HepG2 (cell line): ENCODE measurements around the gene KIAA1755. TPM values are rescaled to one million over a fixed set of nuclear protein-coding genes. Genes with fewer than 3 reads are reported as not detected.

Experiments used
- ATAC-seq: fragments of 200-7000 bp; cut with Tn5 transposase; 3 replicates; pipeline ENCODE4 v1.9.1; 2020; ENCODE audit warnings: mild to moderate bottlenecking, moderate library complexity
- BruUV-seq: library from RNA; stranded (reverse); fragments of 400-500 nt; replicated peaks from 2 replicates; lab custom pipeline; 2021; lab: Mats Ljungman, UMichigan
- CTCF ChIA-PET: fragments of 300-600 bp; formaldehyde crosslinking; extraction: SDS; loops from one replicate; lab custom pipeline; 2021; ENCODE audit warnings: low total read pairs, inconsistent platforms, low intra/inter-chr PET ratio; lab: Yijun Ruan, JAX
- POLR2A ChIA-PET: fragments of 350-600 bp; sonication (Branson Sonifier 250); formaldehyde crosslinking; loops from one replicate; lab custom pipeline; 2020; ENCODE audit warnings: antibody characterized with exemption, inconsistent platforms; lab: Yijun Ruan, JAX
- DNase-seq: peaks from one replicate; pipeline ENCODE4 v3.0.0-alpha.2; 2015; ENCODE audit warnings: low spot score
- FAIRE-seq: peaks from 3 replicates; lab custom pipeline; 2011; peaks lifted over from hg19 to GRCh38; lab: Jason Lieb, UNC
- H2AFZ ChIP-seq: one replicate; pipeline ENCODE4 v1.6.1; 2011; ENCODE audit warnings: low read length, inconsistent platforms
- H3K27ac ChIP-seq: fragments of 300-600 bp; 3 replicates; pipeline ENCODE4 v1.8.0; 2011; ENCODE audit warnings: mixed run types, mild to moderate bottlenecking, mixed read lengths, low read length, inconsistent platforms; ENCODE audit not compliant: insufficient read depth; ENCODE audit errors: extremely low read length
- H3K27me3 ChIP-seq, 2 experiments: fragments of 200-600 bp in 1 of 2; 2 replicates in 1 of 2; 3 replicates in 1 of 2; pipeline versions ENCODE4 v1.6.0 to v1.8.0; 2011; ENCODE audit warnings: low read length in 2 of 2, mild to moderate bottlenecking in 2 of 2, moderate library complexity in 2 of 2, inconsistent platforms in 1 of 2; ENCODE audit not compliant: insufficient read depth in 2 of 2, control insufficient read depth in 1 of 2
- H3K36me3 ChIP-seq, 2 experiments: fragments of 200-600 bp in 1 of 2; replicated peaks in 1 of 2; 2 replicates in 1 of 2; 3 replicates in 1 of 2; pipeline versions ENCODE4 v1.5.1 to v1.8.0; 2011; ENCODE audit warnings: low read length in 2 of 2, inconsistent platforms in 1 of 2; ENCODE audit not compliant: insufficient read depth in 2 of 2, control insufficient read depth in 1 of 2
- H3K4me1 ChIP-seq: 2 replicates; pipeline ENCODE4 v1.5.1; 2012; ENCODE audit warnings: low read length, inconsistent platforms; ENCODE audit not compliant: insufficient read depth
- H3K4me2 ChIP-seq: 2 replicates; pipeline ENCODE4 v1.6.0; 2011; ENCODE audit warnings: low read depth, low read length, inconsistent platforms
- H3K4me3 ChIP-seq, 3 experiments: fragments of 200-600 bp in 1 of 3; sonication (generic), shearing (Covaris generic) in 1 of 3; replicated peaks in 1 of 3; 2 replicates each; pipeline ENCODE4 v1.5.1; 2011 to 2016; ENCODE audit warnings: low read length in 3 of 3, inconsistent platforms in 2 of 3, low read depth in 2 of 3, mild to moderate bottlenecking in 2 of 3, control low read depth in 1 of 3, mixed read lengths in 1 of 3; ENCODE audit not compliant: insufficient read depth in 1 of 3
- H3K79me2 ChIP-seq: one replicate; pipeline ENCODE4 v1.6.1; 2011; ENCODE audit warnings: low read length, inconsistent platforms; ENCODE audit not compliant: insufficient read depth
- H3K9ac ChIP-seq: 2 replicates; pipeline ENCODE4 v1.6.0; 2011; ENCODE audit warnings: mild to moderate bottlenecking, low read depth, low read length, inconsistent platforms; ENCODE audit not compliant: insufficient read depth
- H3K9me3 ChIP-seq: 2 replicates; pipeline ENCODE4 v1.5.1; 2012; ENCODE audit warnings: mild to moderate bottlenecking, low read length
- H4K20me1 ChIP-seq: 2 replicates; pipeline ENCODE4 v1.6.0; 2011; ENCODE audit warnings: inconsistent platforms, mild to moderate bottlenecking, low read length, moderate library complexity; ENCODE audit not compliant: insufficient read depth
- BATF2 ChIP-seq: sonication (generic); formaldehyde crosslinking; IDR thresholded peaks from 2 replicates; pipeline ENCODE4 v1.8.0; 2022; ENCODE audit warnings: mild to moderate bottlenecking, missing genetic modification reagents, moderate library complexity
- CCDC6 ChIP-seq: sonication (generic); formaldehyde crosslinking; IDR thresholded peaks from 2 replicates; pipeline ENCODE4 v1.8.1; 2022; ENCODE audit warnings: mild to moderate bottlenecking, missing genetic modification reagents, moderate library complexity
- HDAC6 ChIP-seq: fragments of 200-600 bp; sonication (generic); IDR thresholded peaks from 2 replicates; pipeline ENCODE4 v1.7.0; 2017; ENCODE audit warnings: mild to moderate bottlenecking, antibody characterized with exemption, low read length, low read depth
- MTF2 ChIP-seq: sonication (generic); formaldehyde crosslinking; IDR thresholded peaks from 2 replicates; pipeline ENCODE4 v1.5.0; 2020; ENCODE audit warnings: missing genetic modification reagents, borderline replicate concordance
- NONO ChIP-seq, 2 experiments: fragments of 450-650 bp in 1 of 2; sonication (generic) in 1 of 2; formaldehyde crosslinking in 1 of 2; IDR thresholded peaks in 1 of 2; conservative IDR thresholded peaks in 1 of 2; 2 replicates each; pipeline versions ENCODE4 v1.6.1 to v1.8.0; 2017 to 2022; ENCODE audit warnings: mild to moderate bottlenecking in 1 of 2, missing genetic modification reagents in 1 of 2, moderate library complexity in 1 of 2
- RFX3 ChIP-seq: IDR thresholded peaks from 2 replicates; pipeline ENCODE4 v1.6.1; 2016; ENCODE audit warnings: missing biosample characterization, missing genetic modification reagents
- SOX5 ChIP-seq: IDR thresholded peaks from 2 replicates; pipeline ENCODE4 v1.6.1; 2016; ENCODE audit warnings: borderline replicate concordance
- TEAD2 ChIP-seq: sonication (generic); formaldehyde crosslinking; IDR thresholded peaks from 2 replicates; pipeline ENCODE4 v1.9.0; 2021; ENCODE audit warnings: missing genetic modification reagents
- ZIK1 ChIP-seq: sonication (generic); formaldehyde crosslinking; IDR thresholded peaks from 2 replicates; pipeline ENCODE4 v1.5.0; 2020; ENCODE audit warnings: mild to moderate bottlenecking, low read depth, missing genetic modification reagents, borderline replicate concordance
- ZNF207 ChIP-seq: fragments of 450-650 bp; IDR thresholded peaks from 2 replicates; pipeline ENCODE4 v1.6.1; 2016; ENCODE audit warnings: antibody characterized with exemption, borderline replicate concordance
- ZNF260 ChIP-seq: sonication (generic); formaldehyde crosslinking; IDR thresholded peaks from 2 replicates; pipeline ENCODE4 v1.4.0; 2020; ENCODE audit warnings: missing genetic modification reagents, low read depth, mild to moderate bottlenecking, borderline replicate concordance
- ZNF530 ChIP-seq: sonication (generic); formaldehyde crosslinking; IDR thresholded peaks from 2 replicates; pipeline ENCODE4 v1.5.0; 2020; ENCODE audit warnings: low read depth, mild to moderate bottlenecking, missing genetic modification reagents
- ZNF772 ChIP-seq: sonication (generic); formaldehyde crosslinking; IDR thresholded peaks from 2 replicates; pipeline ENCODE4 v1.5.0; 2020; ENCODE audit warnings: mild to moderate bottlenecking, missing genetic modification reagents
- ZNF781 ChIP-seq: sonication (generic); formaldehyde crosslinking; IDR thresholded peaks from 2 replicates; pipeline ENCODE4 v1.5.1; 2020; ENCODE audit warnings: borderline replicate concordance, mild to moderate bottlenecking, missing genetic modification reagents; ENCODE audit errors: not compliant biosample characterization
- ZNF792 ChIP-seq: IDR thresholded peaks from 2 replicates; pipeline ENCODE4 v1.6.1; 2016
- WGBS: methylation state at CpG from one replicate; pipeline ENCODE4 v1.1.6; 2017; ENCODE audit warnings: low lambda C conversion rate; 5-methylcytosine and 5-hydroxymethylcytosine counted together
- in situ Hi-C: cut with HindIII; loops from 2 replicates; pipeline ENCODE4 v1.10.0; 2017; ENCODE audit warnings: low pct_unique_long_range_greater_than_20kb; ENCODE audit not compliant: extremely low pct_ligation_motif_present
- intact Hi-C: fragments of 100-400 bp; cut with micrococcal nuclease; formaldehyde crosslinking; loops from one replicate; pipeline ENCODE4 v1.10.0; 2022; ENCODE audit not compliant: unreplicated experiment
- polyA plus RNA-seq, 8 experiments: library from polyadenylated mRNA; depleted of rRNA in 3 of 8; stranded (reverse) in 7 of 8; unstranded in 1 of 8; fragments of >200 nt; fragmentation: Illumina TruSeq in 4 of 8; extraction: Trizol in 4 of 8; gene quantifications; 2 replicates each; pipeline versions ENCODE4 v1.2.1 to v1.2.3, GENCODE V29; 2011 to 2016; ENCODE audit warnings: low read depth in 4 of 8, missing spikeins in 1 of 8, mixed read lengths in 1 of 8; ENCODE audit not compliant: insufficient read depth in 1 of 8
- total RNA-seq, 5 experiments: library from RNA; depleted of rRNA; stranded (reverse); fragments of >200 nt; fragmentation: Illumina TruSeq; extraction: Trizol; gene quantifications; 2 replicates each; pipeline ENCODE4 v1.2.3, GENCODE V29; 2016; ENCODE audit warnings: low read depth in 1 of 5
- TF ChIP-seq, protein P1 (sequence below): IDR thresholded peaks from 2 replicates; pipeline ENCODE4 v1.6.1; 2018; ENCODE audit warnings: missing genetic modification reagents
- TF ChIP-seq, protein P2 (sequence below): sonication (generic); formaldehyde crosslinking; IDR thresholded peaks from 2 replicates; pipeline ENCODE4 v1.4.0; 2020; ENCODE audit warnings: missing genetic modification reagents
- TF ChIP-seq, protein P3 (sequence below), 2 experiments: sonication (generic) in 1 of 2; formaldehyde crosslinking in 1 of 2; IDR thresholded peaks; 2 replicates each; pipeline versions ENCODE4 v1.5.1 to v1.6.1; 2011 to 2020; ENCODE audit warnings: borderline replicate concordance in 1 of 2, low read depth in 1 of 2, low read length in 1 of 2, mild to moderate bottlenecking in 1 of 2, missing genetic modification reagents in 1 of 2, moderate library complexity in 1 of 2

KIAA1755 gene
- total and polyA plus RNA-seq, 2 of the 13 experiments (the other 11 are each of a cell fraction or from before 2014, with no cell fraction given): 0.04 TPM; not detected in 1

DNA sequence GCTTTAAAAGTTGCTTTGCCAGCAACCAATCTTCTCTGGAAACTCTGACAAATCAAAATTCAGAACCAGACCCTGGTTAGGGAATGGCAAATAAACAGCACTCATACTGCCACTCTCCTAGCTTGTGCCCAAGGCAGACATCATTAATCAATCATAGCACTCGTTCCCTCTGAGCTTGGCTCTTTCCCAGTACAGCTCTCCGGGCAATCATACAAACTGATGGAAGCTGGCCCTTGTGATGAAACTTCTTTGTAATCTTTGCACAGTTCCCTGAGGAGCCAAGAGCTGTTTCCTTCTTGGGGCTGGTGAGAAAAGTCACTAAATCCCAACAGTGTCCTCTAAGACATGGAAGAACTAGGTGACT lies 34.7 kb downstream of the KIAA1755 start:
- H3K36me3 ChIP-seq: no peaks in the 10 kb centered on the region
- in situ Hi-C loops (loop anchor here (5.0 kb wide), 2 partner anchors 96 to 186 kb away; no protein-coding TSS in a partner anchor), intact Hi-C loops (no loop called here)
- H4K20me1 ChIP-seq: peaks cover 4% of the 10 kb centered on the region; the same call in 1 of the 2 replicates
- ChIA-PET CTCF (no interaction called here), POLR2A (no interaction called here)
- H3K4me2 ChIP-seq: no peak overlapping the region
- no peaks in the 10 kb centered on the region for H3K79me2 ChIP-seq
- no peak overlapping the region for H3K27ac ChIP-seq
- FAIRE-seq: no peak
- H3K4me3 ChIP-seq: no peak overlapping the region
- no peak for DNase-seq
- peaks cover under 1% of the 10 kb centered on the region; the same call in 1 of the 2 replicates for H3K4me1 ChIP-seq
- 2% methylated on average over 2 of the region's 2 CpGs for WGBS
- ATAC-seq: no peak
- no TSS peak for BruUV-seq
- peaks cover 0 to 21% of the 10 kb centered on the region in 2 experiments; a peak in 2 of 5 replicates for H3K27me3 ChIP-seq
- no peak overlapping the region for H3K9ac ChIP-seq
- no peak overlapping the region for H2AFZ ChIP-seq
- H3K9me3 ChIP-seq: no peaks in the 10 kb centered on the region
- no peak for TF ChIP-seq ZNF772 (CRISPR knock-in tag)
- TF ChIP-seq, protein P1, sequence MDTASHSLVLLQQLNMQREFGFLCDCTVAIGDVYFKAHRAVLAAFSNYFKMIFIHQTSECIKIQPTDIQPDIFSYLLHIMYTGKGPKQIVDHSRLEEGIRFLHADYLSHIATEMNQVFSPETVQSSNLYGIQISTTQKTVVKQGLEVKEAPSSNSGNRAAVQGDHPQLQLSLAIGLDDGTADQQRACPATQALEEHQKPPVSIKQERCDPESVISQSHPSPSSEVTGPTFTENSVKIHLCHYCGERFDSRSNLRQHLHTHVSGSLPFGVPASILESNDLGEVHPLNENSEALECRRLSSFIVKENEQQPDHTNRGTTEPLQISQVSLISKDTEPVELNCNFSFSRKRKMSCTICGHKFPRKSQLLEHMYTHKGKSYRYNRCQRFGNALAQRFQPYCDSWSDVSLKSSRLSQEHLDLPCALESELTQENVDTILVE (CRISPR knock-in tag): no peak
- TF ChIP-seq, protein P2, sequence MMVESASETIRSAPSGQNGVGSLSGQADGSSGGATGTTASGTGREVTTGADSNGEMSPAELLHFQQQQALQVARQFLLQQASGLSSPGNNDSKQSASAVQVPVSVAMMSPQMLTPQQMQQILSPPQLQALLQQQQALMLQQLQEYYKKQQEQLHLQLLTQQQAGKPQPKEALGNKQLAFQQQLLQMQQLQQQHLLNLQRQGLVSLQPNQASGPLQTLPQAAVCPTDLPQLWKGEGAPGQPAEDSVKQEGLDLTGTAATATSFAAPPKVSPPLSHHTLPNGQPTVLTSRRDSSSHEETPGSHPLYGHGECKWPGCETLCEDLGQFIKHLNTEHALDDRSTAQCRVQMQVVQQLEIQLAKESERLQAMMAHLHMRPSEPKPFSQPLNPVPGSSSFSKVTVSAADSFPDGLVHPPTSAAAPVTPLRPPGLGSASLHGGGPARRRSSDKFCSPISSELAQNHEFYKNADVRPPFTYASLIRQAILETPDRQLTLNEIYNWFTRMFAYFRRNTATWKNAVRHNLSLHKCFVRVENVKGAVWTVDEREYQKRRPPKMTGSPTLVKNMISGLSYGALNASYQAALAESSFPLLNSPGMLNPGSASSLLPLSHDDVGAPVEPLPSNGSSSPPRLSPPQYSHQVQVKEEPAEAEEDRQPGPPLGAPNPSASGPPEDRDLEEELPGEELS (CRISPR knock-in tag): no peak
- no peak for TF ChIP-seq ZNF530 (CRISPR knock-in tag)
- TF ChIP-seq MTF2 (CRISPR knock-in tag): no peak
- no peak for TF ChIP-seq SOX5 (CRISPR knock-in tag)
- no peak for TF ChIP-seq ZNF781
- TF ChIP-seq BATF2 (CRISPR knock-in tag): no peak
- no peak for TF ChIP-seq ZNF260 (CRISPR knock-in tag)
- TF ChIP-seq ZNF207: no peak
- TF ChIP-seq, protein P3, sequence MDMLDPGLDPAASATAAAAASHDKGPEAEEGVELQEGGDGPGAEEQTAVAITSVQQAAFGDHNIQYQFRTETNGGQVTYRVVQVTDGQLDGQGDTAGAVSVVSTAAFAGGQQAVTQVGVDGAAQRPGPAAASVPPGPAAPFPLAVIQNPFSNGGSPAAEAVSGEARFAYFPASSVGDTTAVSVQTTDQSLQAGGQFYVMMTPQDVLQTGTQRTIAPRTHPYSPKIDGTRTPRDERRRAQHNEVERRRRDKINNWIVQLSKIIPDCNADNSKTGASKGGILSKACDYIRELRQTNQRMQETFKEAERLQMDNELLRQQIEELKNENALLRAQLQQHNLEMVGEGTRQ (IDR thresholded peaks at IDR 0.05; ENCODE audit: low read depth, low read length): no peak
- TF ChIP-seq, protein P3 (CRISPR knock-in tag; IDR thresholded peaks at IDR 0.05; ENCODE audit: borderline replicate concordance): no peak
- no peak for TF ChIP-seq NONO (IDR thresholded peaks at IDR 0.05)
- TF ChIP-seq NONO (CRISPR knock-in tag; conservative IDR thresholded peaks at IDR 0.05): no peak
- TF ChIP-seq RFX3 (CRISPR knock-in tag): no peak
- TF ChIP-seq TEAD2 (CRISPR knock-in tag): no peak
- no peak for TF ChIP-seq HDAC6
- TF ChIP-seq CCDC6: no peak
- TF ChIP-seq ZIK1 (CRISPR knock-in tag): no peak
- no peak for TF ChIP-seq ZNF792 (CRISPR knock-in tag)
